RCC 7860 (cell line): ENCODE measurements around the gene SSBP3.

Experiments used
- DNase-seq: peaks from one replicate; pipeline ENCODE4 v3.0.0-alpha.2; 2015; ENCODE audit warnings: low spot score
- FAIRE-seq: peaks from 2 replicates; lab custom pipeline; 2012; peaks lifted over from hg19 to GRCh38; lab: Jason Lieb, UNC

The SSBP3 gene

GRCh38 chr1:54375298-54375697, 30.9 kb downstream of the SSBP3 start:
- no peak for FAIRE-seq
- no peak for DNase-seq

- FAIRE-seq = no peak
These were observed 31.4 kb downstream of the SSBP3 start for GRCh38 chr1:54374766-54375165.

GRCh38 chr1:54372978-54373377, 33.2 kb downstream of the SSBP3 start:
- FAIRE-seq = no peak
- DNase-seq = no peak

More at GRCh38 chr1:54374766-54375165, 31.4 kb downstream of the SSBP3 start:
- DNase-seq = no peak

DNA sequence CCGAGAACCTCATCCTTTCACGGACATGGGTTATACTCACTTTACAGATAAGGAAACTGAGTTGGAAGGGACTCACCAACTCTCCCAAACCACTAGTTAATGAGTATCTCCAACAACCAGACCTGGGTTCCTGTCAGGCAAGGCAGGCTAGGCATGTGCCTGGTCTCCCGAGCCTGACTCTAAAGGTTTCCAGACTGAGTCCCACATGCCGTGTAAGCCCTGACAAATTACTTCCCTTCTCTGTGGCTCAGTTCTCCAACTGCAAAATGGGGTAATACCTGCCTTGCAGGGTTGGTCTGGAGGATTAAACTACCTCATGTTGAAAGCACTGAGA, 34.3 kb downstream of the SSBP3 start:
- DNase-seq (peak; percentile 86), FAIRE-seq (peak; percentile 96)

DNA sequence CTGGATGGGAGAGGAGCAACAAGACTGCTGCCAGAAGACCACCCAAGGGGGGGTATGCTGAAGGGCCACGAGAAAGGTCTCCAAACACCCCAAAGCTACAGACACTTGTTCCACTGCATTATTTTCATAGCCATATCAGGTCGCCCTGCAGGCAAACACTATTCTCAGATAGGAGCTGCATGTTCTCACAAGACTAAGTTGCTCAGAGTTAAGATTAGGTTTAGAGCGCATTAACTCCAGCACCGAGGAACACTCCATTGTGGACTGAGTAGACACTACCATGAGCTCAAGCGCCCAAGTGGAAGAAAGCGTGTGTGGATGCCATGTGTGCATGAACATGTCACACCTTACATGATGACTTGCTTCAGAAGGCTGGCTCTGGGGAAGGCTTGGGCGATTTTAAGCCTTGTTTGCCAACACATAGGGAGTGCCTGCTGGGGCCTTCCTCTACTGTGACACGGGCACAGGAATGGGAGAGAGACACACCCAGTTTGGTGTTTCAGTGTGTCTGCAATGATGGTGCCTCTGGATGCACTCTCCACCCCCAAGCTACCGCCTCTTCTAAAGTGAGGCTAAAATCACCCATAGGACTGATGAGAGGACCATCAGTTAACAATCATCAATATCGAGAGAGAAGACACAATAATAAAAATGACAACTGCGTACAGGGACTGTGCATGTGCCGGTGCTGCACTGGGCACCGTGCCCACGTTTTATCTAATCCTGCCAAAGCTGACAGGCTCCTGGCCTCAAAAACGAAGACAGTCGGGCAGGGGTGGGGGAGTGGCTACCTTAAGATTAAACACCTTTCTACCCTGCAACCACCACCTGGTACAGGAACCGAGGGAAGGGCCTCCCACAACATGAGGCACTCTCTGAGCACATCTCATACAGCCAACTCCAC, 34.9 kb downstream of the SSBP3 start:
- DNase-seq = no peak
- no peak for FAIRE-seq

GRCh38 chr1:54370287-54370989, 35.8 kb downstream of the SSBP3 start:
- DNase-seq = no peak
- FAIRE-seq = no peak

DNA sequence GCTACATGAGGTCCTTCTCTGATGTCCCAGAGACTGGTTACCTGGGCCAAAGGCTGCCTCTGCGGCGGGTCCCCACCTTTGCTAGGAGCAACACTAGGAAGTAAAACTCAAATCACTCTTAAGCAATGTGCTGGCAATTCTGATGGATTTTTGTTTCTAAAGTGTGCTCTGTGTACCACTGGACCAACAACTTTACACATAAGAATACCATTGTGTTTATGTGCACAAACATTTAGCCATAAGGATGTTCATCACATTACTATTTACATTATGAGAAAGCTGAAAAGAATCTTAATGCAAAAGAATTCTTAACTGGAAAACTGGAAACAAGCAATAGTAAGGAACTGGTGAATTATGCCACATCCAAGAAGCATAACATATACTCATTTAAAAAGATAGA, 38.6 kb downstream of the SSBP3 start:
- DNase-seq (no peak), FAIRE-seq (no peak)

- FAIRE-seq = no peak
- no peak for DNase-seq
These were observed 40.3 kb downstream of the SSBP3 start for GRCh38 chr1:54365847-54366246.

GRCh38 chr1:54365398-54365797, 40.8 kb downstream of the SSBP3 start:
- DNase-seq (no peak), FAIRE-seq (no peak)

DNA sequence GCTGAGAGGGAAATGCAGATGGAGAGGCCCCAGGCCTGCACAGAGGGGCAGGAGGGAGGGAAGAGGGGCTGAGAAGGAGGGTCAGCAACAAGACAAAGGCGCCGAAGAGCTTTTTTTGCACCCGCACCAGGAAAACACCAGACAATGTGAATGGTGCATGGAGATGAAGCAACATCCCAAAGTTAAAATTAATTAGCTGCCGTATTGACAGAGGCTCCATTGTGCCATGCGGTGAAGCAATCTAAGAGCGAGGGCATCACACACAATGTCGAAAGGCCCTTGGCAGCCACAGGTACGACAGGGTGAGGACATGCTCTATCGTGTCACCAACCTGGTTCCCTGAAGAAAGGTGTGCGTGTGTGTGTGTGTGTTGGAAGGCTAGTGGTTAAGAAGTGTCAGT, 41.2 kb downstream of the SSBP3 start:
- FAIRE-seq = no peak
- DNase-seq = no peak

DNA sequence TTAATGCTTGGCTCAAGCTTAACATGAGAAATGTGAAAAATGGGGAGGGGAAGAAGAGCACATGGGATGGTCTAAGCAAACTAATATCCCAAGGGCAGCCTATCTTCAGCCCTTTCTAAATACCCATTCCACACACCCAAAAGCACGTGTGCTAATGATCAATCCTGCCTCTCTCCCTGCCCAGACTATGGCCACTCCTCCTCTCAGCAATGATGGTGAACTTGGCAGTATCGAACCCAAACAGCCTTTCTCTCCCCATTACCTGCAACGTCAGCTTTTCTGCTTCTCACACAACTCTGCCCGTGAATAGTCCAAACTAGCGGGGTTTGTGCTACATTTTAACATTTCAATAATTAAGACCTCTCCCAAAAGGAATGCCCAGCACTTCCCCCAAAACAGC, 41.6 kb downstream of the SSBP3 start:
- FAIRE-seq (no peak), DNase-seq (no peak)

- no peak for DNase-seq
- FAIRE-seq = no peak
These were observed 42.3 kb downstream of the SSBP3 start for GRCh38 chr1:54363925-54364324.

GRCh38 chr1:54362881-54363340, 43.3 kb downstream of the SSBP3 start:
- FAIRE-seq (no peak), DNase-seq (no peak)

DNA sequence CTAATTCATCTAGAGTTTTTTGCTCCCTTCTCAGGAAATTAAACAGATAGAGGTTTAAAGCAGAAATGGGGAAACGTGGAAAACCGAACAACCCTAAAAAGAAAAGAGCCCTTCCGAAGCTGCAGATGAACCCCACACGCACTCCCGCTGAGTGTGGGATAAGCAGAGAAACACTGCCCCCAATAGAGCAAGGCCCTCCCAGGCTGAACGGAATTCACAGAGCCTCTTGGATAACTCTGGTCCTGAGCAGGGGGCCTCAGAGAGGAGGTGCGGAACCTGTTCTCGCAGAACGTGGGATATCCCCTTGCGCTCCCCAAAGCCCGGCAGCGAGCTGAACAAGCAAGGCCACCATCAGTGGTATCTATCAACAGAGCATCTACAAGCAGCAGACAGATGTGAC, 44.9 kb downstream of the SSBP3 start:
- no peak for FAIRE-seq
- no peak for DNase-seq

- DNase-seq = no peak
- no peak for FAIRE-seq
These were observed 45.8 kb downstream of the SSBP3 start for GRCh38 chr1:54360165-54361005.

DNA sequence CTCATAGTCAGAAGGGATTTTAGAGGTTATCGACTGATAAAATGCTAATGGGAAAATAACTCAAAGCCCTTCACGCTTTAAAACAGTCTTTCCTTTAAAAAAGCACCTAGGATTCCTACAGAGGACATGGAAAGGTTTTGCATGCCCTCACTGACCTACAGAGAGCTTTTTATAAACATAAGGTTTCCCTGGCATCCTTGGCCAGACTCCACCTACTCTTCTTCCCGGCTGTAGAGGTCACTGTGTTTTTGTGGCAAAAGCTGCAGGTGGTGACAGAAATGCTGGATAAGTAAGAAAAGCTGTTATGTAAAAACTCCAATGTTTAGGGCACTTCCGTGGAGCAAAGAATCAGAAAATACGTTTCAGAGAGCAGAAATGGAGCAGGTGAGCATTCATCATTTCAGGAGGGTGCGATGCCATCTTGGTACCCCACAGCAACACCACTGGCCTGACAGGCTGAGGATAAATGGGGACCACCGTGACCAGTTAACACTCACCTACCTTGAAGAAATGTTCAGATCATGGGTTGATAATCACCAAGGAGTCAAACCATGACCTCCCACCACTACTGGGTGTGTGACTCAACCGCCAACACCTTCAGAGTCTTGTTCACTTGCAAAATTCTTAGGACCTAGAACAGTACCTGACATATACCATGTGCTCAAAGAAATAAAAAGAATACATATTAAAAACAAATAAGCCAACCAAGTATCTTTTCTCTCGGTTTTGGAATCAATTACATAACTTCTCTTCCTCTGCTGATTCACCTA, 46.6 kb downstream of the SSBP3 start:
- no peak for FAIRE-seq
- no peak for DNase-seq

DNA sequence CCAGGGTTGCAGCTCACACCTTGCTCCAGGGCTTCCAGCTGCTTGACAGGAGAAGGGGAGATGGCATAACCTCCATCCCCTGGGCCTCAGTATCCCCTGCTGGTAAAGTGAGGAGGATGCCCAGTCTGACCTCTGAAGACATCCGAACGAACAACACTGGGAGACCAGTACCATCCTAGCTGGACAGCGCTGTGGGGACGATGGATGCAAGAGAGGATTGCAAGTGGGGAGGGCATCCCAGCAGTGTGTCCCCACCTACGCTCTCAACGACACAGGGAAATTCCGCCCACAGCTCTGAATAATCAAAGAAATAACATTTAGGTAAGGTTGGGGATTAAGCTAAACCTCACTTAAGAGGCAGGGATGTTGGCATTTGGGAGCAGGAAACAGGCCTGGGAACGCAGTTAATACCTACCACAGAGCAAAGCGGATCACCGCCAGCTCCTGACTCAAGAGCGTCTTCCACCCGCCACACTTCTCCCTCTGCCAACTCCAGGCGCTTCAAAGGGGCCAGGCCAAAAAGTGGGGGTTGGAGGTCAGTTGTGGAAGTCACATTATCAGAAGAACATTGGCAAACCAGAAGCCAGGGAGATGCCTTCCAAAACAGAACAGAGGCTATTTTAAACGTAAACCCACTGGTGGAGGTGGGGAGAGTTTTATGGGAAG, 47.6 kb downstream of the SSBP3 start:
- DNase-seq (no peak), FAIRE-seq (no peak)

DNA sequence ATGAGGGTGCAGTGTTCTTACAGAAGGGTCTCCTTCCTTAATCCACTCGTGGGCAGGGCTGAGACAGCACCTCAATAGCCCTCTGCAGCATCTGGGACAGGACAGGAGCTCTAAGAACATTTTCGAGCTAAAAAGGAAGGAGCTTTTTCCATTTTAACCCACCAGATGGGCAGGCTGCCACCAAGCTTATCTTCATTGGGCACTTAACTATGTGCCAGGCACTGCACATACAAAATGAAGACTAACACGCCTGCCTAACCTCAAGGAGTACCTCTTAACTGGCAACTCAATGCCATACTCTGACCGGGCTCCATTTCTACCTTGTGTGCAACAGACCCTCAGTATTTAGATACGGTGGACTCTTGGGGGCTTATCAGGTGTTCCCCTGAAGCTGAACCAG, 48.2 kb downstream of the SSBP3 start:
- DNase-seq (no peak), FAIRE-seq (no peak)

DNA sequence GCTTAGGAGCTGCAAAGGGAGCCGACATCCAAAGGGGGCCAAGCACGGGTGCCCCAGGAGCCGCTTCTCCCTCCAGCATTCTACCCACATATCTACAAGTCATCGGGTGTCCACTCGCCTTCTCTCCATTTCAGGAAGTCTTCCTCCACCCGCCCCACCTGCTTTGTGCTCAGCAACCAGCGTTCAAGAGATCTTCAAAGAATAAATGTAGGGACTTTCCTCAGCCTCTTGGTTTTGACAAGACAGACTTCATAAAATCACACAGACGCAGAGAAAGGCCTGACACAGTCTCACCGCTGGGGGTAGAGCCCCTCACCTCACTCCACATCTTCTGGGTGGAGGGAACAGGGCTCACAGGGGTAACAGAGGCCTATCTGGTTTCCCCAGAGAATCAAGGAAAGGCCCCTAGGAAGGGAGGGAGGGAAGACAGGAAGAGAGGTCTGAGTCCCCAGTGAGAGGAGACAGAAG, 49.5 kb downstream of the SSBP3 start:
- no peak for DNase-seq
- no peak for FAIRE-seq
